Activated naive CD4-positive, alpha-beta T cell (primary cell): ENCODE measurements around the gene PPFIA2.

Experiments
- DNase-seq, 4 experiments: peaks; one replicate each; lab custom pipeline; 2025; lab: John Stamatoyannopoulos, UW

PPFIA2 gene

DNA sequence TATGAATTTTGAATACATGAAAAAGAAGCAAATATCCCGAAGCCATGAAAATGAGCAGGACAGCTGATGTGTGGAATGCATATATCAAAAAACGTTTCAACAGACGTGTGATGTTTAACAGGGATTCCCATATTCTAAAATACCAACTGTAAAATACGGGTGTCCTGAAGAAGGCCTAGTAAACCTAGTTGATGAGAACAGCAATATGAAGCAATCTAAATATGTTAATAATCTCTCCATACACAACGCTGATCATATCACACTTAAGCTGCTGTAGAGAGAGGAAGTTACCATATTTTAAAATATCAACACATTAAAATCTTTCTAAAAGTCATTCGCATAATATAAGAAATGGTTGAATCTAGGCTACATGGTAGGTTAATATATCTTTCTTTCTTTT is 317.5 kb downstream of the PPFIA2 start:
- no peak for DNase-seq

DNA sequence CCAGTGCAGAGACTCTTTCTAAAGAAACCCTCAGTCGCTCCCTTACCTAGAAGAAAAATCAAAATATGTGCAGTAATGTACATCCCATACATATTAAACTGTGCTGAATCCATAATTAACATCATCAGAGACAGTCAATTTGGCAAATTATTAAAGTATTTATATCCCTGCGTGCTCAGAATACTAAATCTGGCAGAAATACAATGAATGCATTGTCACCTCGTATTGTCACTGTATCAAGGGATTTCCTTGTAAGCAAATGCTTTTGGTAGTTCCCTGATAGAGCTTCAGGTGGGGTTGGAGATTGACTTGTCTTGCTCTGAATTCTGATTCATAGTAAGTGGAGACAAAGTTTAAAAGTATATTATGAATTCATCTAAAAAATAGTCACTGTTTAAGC is 319.1 kb downstream of the PPFIA2 start:
- DNase-seq = no peak

GRCh38 chr12:81439344-81439743 is 319.8 kb downstream of the PPFIA2 start:
- no peak for DNase-seq

DNA sequence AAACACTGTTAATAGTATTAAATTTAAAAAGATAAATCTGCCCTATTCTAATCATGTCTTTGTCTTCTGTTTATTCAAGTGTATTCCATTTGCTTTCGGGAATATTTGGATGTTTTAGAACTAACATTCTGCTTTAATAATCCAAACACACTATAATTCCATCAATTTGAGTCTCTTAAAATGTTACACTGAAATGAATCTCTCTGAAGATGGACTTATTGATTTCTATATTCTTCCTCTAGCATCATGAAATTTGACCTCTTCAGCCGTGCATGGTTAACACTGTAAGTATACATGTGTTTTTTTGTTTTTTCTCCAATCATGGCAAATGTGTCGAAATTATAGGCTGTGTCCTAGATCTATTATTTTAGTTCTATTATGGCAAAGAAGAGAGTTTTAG is 342.1 kb downstream of the PPFIA2 start:
- DNase-seq = no peak

DNA sequence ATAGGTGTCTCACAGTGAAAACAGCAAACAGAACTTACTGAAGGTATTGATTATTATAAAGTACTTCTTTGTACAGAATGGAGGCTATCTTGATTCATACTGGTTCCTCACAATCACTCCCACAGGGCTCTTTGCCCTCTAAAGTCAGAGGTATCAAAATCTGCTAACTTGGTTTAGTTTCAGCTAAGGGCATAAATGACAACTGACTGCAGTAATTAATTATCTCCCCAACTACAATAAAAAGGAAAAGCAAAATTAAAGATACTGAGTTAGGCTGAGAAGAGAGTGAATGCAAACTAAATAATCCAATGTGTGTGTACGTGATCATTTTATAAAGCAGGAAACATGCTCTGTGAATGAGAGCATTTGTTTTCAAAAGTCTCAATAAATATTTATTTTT is 342.6 kb downstream of the PPFIA2 start:
- DNase-seq = no peak

DNA sequence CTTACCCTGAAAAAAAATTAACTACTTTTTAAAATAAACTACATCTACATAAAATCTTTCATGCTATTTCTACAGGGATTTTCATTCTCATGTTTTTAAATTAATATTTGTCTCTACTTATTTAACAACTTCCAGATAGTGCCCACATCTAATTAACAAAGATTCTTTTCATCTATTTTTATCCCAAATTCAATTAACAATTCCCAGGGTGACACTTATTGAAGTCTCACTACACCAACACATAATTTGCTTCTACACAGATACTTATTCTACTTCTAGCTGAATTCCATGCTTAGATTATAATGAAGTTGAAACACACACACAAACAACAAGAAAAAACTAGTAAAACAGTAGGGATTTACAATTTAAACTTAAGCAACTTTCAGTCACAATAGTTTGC is 344.7 kb downstream of the PPFIA2 start:
- DNase-seq = no peak

- no peak for DNase-seq
Observed at GRCh38 chr12:81412940-81413339, 346.2 kb downstream of the PPFIA2 start.

DNA sequence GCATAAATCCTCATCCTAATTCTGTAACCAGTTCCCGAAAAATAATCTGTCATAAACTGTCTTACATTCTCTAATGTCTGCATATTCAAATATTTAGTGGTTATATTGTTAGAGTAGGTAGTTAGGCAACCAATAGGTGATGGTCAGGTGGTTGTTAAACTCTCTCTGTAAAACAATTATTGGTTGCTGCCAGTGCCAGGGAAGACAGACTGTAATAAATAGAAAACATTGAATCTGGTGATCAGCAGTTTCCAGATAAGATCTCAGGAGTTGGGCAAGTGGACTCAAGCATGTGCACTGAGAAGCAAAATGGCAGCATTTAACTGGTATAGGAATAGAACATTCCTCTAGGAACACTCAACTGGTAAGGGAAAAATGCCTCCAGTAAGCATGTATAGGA is 355.8 kb downstream of the PPFIA2 start:
- no peak for DNase-seq

- DNase-seq = no peak
Observed at GRCh38 chr12:81401241-81401640, 357.9 kb downstream of the PPFIA2 start.

DNA sequence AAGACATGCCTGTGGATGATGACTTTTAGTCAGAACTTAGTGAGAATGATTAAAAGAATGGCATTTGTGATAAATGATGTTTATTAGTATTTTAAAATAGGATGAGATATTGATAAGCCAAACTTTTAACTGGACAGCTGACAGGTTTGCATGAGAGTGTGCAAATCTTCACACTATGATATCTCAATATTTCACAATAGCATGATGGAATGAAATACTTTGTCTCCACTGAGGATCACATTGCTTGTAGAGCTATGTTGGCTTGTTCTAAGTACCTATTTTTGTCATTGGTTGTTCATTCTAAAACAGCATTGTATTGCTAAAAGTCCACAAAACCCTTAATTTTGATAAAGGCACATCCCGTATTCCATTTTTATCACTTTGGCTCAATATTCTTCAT is 359.1 kb downstream of the PPFIA2 start:
- no peak for DNase-seq

DNA sequence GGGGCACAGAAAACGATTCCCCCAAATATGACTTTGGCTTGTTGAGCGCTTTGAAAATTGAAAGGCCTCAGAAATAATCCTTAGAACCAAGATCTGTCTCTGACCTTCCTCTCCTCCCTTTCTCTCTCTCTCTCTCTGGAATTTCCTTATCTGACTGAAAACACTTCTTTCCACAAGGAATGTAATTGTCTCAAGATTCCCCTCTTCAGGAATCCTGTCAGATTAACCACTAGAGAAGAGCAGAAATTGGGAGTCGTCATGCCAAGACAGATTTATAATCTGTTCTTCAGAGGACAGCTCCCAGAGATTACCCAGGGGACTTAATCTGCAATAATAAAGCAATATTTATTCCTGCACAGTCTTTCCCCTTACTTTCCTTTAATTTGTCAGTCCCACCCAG is 363.7 kb downstream of the PPFIA2 start:
- no peak for DNase-seq

DNA sequence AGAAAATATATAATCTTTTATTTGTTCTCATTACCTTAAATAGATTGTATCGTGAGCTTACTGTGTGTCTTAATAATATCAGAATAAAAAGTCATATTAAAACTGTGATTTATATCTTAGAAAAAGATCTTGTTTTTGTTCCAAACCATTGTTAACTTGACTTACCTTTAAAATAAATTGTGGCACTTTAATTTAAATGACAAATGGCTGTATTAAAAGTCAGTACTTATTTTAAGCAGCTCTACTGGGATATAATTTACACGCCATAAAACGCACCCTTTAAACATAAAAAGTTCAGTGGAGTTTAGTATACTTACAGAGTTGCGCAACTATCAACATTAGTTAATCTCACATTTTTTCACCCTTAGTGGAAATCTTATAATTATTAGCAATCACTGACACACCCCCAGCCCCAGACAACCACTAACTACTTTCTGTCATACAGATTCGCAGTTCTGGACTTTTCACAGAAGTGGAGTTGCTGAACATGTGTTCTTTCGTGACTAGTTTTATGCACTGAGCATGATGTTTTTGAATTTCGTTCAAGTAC is 369.5 kb downstream of the PPFIA2 start:
- no peak for DNase-seq

DNA sequence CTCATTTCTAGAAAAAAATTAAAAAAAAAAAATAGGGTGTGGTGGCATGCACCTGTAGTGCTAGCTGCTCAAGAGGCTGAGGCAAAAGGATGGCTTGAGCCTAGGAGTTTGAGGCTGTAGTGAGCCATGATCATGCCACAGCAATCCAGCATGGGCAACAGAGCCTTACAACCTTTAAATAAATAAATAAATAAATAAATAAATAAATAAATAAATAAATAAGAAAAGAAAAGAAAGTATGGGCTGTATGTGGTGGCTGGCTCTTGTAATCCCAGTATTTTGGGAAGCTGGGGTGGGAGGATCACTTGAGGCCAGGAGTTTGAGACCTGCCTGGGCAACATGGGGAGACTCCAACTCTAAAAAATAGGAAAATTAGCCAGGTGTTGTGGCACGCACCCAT is 373.0 kb downstream of the PPFIA2 start:
- DNase-seq = no peak

DNA sequence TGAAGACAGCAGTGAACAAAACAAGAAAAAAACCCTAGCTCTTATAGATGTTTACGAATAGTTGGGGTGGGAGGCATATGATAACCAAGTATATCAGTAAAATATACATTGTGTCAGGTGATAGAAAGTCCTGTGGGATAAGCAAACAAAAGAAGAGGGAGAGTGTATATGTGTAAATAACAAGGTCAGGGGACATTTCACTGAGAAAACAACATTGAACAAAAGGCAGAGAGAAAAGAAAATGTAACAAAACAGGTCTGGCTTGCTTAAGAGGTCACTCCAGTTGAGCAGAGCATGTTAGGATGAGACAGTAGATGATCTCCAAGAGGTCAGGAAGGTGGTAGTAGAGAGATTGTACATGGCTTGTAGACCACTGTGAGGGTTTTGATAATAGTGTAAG is 377.2 kb downstream of the PPFIA2 start:
- no peak for DNase-seq

DNA sequence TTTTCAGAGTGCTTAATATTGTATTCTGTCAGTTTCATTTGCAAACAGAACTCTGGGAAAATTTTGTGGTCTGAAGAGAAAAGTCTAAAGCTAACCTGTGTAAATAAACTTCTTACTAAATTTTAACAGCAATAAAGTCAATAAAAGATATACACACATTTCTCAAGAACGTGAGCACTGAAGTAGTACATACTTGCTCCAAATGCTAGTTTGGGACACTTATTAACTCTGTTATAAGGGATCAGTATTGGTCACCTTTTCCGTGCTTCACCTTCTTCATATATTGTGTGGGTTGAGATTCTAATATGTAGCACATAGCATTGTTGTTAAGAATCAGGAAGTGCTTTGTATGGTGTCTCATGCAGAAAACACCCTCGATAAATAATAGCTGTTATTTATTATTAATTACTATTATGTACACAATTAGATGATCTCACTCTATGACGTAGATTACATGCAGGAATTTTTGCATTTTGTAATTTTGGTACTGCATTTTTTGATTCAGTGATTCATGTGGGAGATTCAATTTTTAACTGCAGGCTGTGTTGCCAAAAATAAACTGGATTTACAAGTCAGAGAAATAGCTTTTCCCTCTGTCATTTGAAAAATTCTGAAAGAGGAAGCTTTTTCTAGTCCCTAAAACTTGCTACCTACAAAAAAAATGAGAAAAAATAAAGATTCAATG is 380.4 kb downstream of the PPFIA2 start:
- no peak for DNase-seq

DNA sequence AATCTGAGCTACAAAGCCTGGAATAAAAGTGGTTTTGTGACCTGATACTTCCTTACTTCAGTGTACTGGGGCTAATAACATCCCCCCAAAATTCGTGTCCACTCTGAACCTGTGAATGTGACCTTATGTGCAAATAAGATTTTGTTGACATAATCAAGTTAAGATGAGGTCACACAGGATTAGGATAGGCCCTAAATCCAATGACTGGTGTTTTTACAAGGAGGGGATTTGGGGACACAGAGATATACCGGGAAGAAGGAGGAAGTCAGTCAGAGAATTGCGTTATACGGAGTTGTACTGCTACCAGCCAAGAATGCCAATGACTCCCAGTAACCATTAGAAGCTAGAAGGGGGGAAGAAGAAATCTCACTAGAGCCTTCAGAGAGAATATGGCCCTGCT is 381.4 kb downstream of the PPFIA2 start:
- no peak for DNase-seq

GRCh38 chr12:81375969-81376368 is 383.2 kb downstream of the PPFIA2 start:
- no peak for DNase-seq

GRCh38 chr12:81370456-81370855 is 388.7 kb downstream of the PPFIA2 start:
- DNase-seq = no peak

- DNase-seq = no peak
Observed at GRCh38 chr12:81369175-81369574, 390.0 kb downstream of the PPFIA2 start.

DNA sequence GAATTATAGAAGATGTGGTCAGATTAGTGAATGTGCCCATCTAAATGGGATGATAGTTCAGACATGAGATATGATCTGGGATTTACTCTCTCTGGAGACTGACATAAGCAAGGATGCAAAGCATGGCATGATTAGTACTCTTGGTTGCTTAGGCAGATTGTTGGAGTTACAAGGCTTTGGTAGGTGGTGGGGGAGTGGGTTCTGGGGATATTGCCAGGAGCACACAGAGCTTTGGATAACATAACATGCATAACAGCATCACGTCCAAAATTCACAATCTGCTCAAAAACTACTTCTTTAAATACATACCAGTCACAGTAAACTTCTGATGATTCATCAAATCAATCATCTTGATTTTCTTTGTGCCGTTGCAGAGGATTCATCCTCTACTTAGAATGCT is 393.9 kb downstream of the PPFIA2 start:
- DNase-seq = no peak

GRCh38 chr12:81360916-81361315 is 398.2 kb downstream of the PPFIA2 start:
- DNase-seq = no peak

- DNase-seq = no peak
Observed at GRCh38 chr12:81359736-81360135, 399.4 kb downstream of the PPFIA2 start.

GRCh38 chr12:81354327-81354932 is 404.7 kb downstream of the PPFIA2 start:
- DNase-seq = no peak

- no peak for DNase-seq
Observed at GRCh38 chr12:81350309-81350708, 408.8 kb downstream of the PPFIA2 start.
